ENCODE measurements around the gene ARR3. TPM values are rescaled to one million over a fixed set of nuclear protein-coding genes. Genes with fewer than 3 reads are reported as not detected.
"Not testable (repeated sequence)": the region's sequence is repeated elsewhere in the genome, so short reads cannot be mapped to it uniquely, and the experiment has no call there.

ARR3 gene
- total and polyA plus RNA-seq, 4 donors: 0.45 TPM; not detected in 3

DNA sequence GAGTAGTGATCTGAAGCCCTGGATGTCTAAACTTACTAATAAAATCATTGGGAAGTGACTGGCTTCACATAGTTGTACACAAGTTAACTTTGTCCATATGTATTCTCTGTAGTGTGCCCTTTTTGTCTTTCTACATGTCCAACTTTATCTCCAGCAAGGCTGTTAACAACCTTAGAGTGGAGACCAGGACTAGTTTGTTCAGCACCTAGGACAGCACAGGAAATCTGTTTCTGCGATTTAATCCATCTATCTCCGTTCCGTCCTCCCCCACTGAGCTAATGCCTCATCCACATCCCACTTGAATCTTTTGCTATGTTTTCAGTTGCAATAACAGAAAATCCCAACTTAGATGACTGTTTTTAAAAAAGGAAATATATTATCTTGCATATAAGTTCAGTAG, 3.4 kb upstream of the ARR3 start:
- H3K36me3 ChIP-seq (ENCODE audit: control insufficient read depth, insufficient read depth, low read length): no peaks in the 10 kb centered on the region
- H3K4me3 ChIP-seq (ENCODE audit: low read depth, low read length): no peak overlapping the region
- DNase-seq (ENCODE audit: low read depth in 4 of 6, low spot score in 6 of 6): no peak
- no peak overlapping the region for H3K27ac ChIP-seq (ENCODE audit: low read depth, low read length)
- no peaks in the 10 kb centered on the region for H3K9me3 ChIP-seq (ENCODE audit: control insufficient read depth, insufficient read depth, low read length)
- H3K4me1 ChIP-seq (ENCODE audit: control insufficient read depth, insufficient read depth, low read length): no peaks in the 10 kb centered on the region
- no CpG with 5 or more reads among the region's 3 CpGs for WGBS (ENCODE audit: insufficient coverage)
- peaks cover 4% of the 10 kb centered on the region for H3K27me3 ChIP-seq (ENCODE audit: control insufficient read depth, insufficient read depth, low read length)

DNA sequence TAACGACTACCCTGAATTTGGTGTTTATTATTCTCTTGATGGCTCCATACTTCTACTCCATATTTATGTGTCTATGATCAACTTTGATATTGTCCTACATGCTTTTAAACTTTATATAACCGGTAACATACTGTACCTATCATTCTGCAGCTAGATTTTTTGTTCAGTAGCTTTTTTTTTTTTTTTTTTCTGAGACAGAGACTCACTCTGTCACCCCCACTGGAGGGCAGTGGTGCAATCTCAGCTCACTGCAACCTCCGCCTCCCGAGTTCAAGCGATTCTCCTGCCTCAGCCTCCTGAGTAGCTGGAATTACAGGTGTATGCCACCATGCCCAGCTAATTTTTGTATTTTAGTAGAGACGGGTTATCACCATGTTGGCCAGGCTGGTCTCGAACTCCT, 5.9 kb downstream of the ARR3 start:
- not testable (repeated sequence) for H3K4me3 ChIP-seq (ENCODE audit: low read depth, low read length); H3K9me3 ChIP-seq (ENCODE audit: control insufficient read depth, insufficient read depth, low read length); H3K36me3 ChIP-seq (ENCODE audit: control insufficient read depth, insufficient read depth, low read length); H3K27ac ChIP-seq (ENCODE audit: low read depth, low read length); H3K27me3 ChIP-seq (ENCODE audit: control insufficient read depth, insufficient read depth, low read length); DNase-seq (ENCODE audit: low read depth in 4 of 6, low spot score in 6 of 6); H3K4me1 ChIP-seq (ENCODE audit: control insufficient read depth, insufficient read depth, low read length)
- WGBS (ENCODE audit: insufficient coverage): 84% methylated on average over 3 of the region's 7 CpGs

DNA sequence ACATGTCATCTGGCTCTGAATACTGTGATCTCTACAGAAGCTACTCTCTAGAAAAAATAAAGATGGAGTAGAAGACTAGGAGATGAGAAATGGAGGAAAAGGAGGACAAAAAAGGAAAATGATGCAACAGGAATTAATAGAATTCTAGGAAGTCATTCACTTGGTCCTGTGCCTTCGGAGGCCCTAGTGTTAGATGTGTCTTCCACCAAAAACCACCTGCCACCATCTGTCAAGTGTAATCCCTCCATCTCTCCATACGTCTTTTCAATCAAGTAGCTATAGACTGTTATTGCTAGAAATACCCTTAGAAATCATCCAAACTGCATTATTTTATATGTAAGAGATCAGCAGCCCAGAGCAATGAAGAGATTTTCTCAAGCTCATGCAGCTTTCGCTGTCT, 10.9 kb downstream of the ARR3 start:
- peaks cover 4% of the 10 kb centered on the region for H3K36me3 ChIP-seq (ENCODE audit: control insufficient read depth, insufficient read depth, low read length)
- WGBS (ENCODE audit: insufficient coverage): no CpG with 5 or more reads among the region's 3 CpGs
- H3K27me3 ChIP-seq (ENCODE audit: control insufficient read depth, insufficient read depth, low read length): no peaks in the 10 kb centered on the region
- no peak for DNase-seq (ENCODE audit: low read depth in 4 of 6, low spot score in 6 of 6)
- no peaks in the 10 kb centered on the region for H3K9me3 ChIP-seq (ENCODE audit: control insufficient read depth, insufficient read depth, low read length)
- H3K4me1 ChIP-seq (ENCODE audit: control insufficient read depth, insufficient read depth, low read length): no peaks in the 10 kb centered on the region
- no peak overlapping the region for H3K4me3 ChIP-seq (ENCODE audit: low read depth, low read length)
- no peak overlapping the region for H3K27ac ChIP-seq (ENCODE audit: low read depth, low read length)

DNA sequence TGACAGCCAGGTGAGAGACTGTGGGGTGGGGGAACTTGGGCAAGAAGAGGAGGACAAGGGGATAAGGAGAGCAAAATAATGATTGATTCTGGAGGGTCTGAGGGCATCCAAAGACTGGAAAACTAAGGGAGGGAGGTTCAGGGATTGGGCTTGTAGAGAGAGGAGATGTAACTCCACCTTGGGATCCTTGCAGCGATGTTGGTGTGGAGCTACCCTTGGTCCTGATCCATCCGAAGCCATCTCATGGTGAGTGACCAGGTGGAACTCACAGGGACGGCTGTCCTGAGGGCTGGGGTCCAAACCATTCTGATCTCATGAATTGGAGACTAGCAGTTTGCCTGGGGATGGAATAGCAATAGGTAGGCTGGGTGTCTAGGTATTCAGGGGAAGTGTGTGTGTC, 12.4 kb downstream of the ARR3 start:
- WGBS (ENCODE audit: insufficient coverage): 64% methylated on average over 3 of the region's 3 CpGs
- DNase-seq (ENCODE audit: low read depth in 4 of 6, low spot score in 6 of 6): no peak
- Histone ChIP-seq H3K27ac (ENCODE audit: low read depth, low read length) (no peak overlapping the region), H3K4me1 (ENCODE audit: control insufficient read depth, insufficient read depth, low read length) (no peaks in the 10 kb centered on the region), H3K27me3 (ENCODE audit: control insufficient read depth, insufficient read depth, low read length) (no peaks in the 10 kb centered on the region), H3K36me3 (ENCODE audit: control insufficient read depth, insufficient read depth, low read length) (peaks cover 4% of the 10 kb centered on the region), H3K4me3 (ENCODE audit: low read depth, low read length) (no peak overlapping the region), H3K9me3 (ENCODE audit: control insufficient read depth, insufficient read depth, low read length) (no peaks in the 10 kb centered on the region)

- no peaks in the 10 kb centered on the region for H3K27me3 ChIP-seq (ENCODE audit: control insufficient read depth, insufficient read depth, low read length)
- no peaks in the 10 kb centered on the region for H3K4me1 ChIP-seq (ENCODE audit: control insufficient read depth, insufficient read depth, low read length)
- H3K36me3 ChIP-seq (ENCODE audit: control insufficient read depth, insufficient read depth, low read length): peaks cover 4% of the 10 kb centered on the region
- 85% methylated on average over 21 of the region's 21 CpGs for WGBS (ENCODE audit: insufficient coverage)
- no peak within 1 kb of the TSS for H3K4me3 ChIP-seq (ENCODE audit: low read depth, low read length)
- no peak within 1 kb of the TSS for H3K27ac ChIP-seq (ENCODE audit: low read depth, low read length)
- H3K9me3 ChIP-seq (ENCODE audit: control insufficient read depth, insufficient read depth, low read length): no peaks in the 10 kb centered on the region
- DNase-seq (ENCODE audit: low read depth in 4 of 6, low spot score in 6 of 6): no peak
Measured at GRCh38 chrX:70281951-70282350, 13.8 kb downstream of the ARR3 start, which contains the start of gene RAB41. TSS of gene RAB41 (plus strand) at chrX:70282172. CDS start at chrX:70282218, 46 bp downstream.

- H3K27me3 ChIP-seq (ENCODE audit: control insufficient read depth, insufficient read depth, low read length): no peaks in the 10 kb centered on the region
Measured at GRCh38 chrX:70289168-70289792, 21.1 kb downstream of the ARR3 start.

DNA sequence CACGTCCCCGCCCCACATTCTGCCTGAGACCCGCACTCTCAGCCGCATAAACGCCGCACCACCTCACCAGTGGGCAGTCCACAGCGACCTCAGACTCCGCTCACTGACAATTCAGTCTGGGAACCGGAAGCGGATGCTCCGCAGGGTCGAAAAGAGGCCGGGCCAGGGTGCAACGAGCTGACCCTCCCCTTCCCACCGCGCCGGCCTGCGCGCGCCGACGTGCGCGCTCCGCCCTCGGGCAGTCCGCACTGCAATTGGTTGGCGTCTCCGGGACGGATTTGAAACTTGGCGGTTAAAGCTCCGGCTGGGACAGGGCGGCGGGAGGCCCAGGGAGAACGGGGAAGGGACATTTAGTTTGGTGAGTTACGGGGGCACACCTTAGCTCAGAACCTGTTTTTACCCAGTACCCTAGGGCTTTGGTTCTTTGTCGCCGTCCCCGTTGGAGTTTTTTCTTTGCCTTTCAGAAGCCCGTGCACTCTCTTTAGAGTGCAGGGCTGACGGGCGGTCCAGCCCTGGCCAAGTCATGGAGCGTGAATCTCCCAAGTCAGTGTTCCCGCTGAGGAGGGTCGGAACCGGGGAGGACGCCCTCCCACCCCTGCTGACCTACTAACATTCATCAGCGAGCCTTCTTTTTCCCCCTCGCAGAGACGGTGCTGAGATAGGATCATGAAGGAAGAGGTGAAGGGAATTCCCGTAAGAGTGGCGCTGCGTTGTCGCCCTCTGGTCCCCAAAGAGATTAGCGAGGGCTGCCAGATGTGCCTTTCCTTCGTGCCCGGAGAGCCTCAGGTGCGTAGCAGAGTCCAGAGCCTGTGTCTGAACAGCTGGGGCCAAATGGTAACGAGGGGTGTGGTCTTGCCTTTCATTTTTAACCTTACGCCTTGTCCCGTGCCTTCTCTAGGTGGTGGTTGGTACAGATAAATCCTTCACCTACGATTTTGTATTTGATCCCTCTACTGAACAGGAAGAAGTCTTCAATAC, 21.9 kb downstream of the ARR3 start, which contains the start of the genes KIF4A and PDZD11:
Gene KIF4A (plus strand): TSS at position 312 of the 978 bp plus-strand sequence. CDS start 355 bp downstream, at position 667.
Gene PDZD11 (minus strand): TSS at position 135 of the 978 bp plus-strand sequence. CDS start 586 bp downstream, outside the sequence.
- Histone ChIP-seq H3K4me1 (ENCODE audit: control insufficient read depth, insufficient read depth, low read length) (peaks cover 5% of the 10 kb centered on the region), H3K27me3 (ENCODE audit: control insufficient read depth, insufficient read depth, low read length) (no peaks in the 10 kb centered on the region), H3K36me3 (ENCODE audit: control insufficient read depth, insufficient read depth, low read length) (no peaks in the 10 kb centered on the region), H3K27ac (ENCODE audit: low read depth, low read length) (no peak within 1 kb of the TSS), H3K4me3 (ENCODE audit: low read depth, low read length) (peak within 1 kb of the TSS; percentile 61), H3K9me3 (ENCODE audit: control insufficient read depth, insufficient read depth, low read length) (no peaks in the 10 kb centered on the region)
- WGBS (ENCODE audit: insufficient coverage): 16% methylated on average over 47 of the region's 62 CpGs
- DNase-seq (ENCODE audit: low read depth in 4 of 6, low spot score in 6 of 6): peak; percentile 33 to 92 (median 64)

More at GRCh38 chrX:70289168-70289792, 21.1 kb downstream of the ARR3 start:
- DNase-seq (ENCODE audit: low read depth in 4 of 6, low spot score in 6 of 6): no peak
- H3K36me3 ChIP-seq (ENCODE audit: control insufficient read depth, insufficient read depth, low read length): no peaks in the 10 kb centered on the region
- H3K4me3 ChIP-seq (ENCODE audit: low read depth, low read length): peak overlapping the region; percentile 61
- H3K27ac ChIP-seq (ENCODE audit: low read depth, low read length): no peak overlapping the region
- 80% methylated on average over 5 of the region's 11 CpGs for WGBS (ENCODE audit: insufficient coverage)
- no peaks in the 10 kb centered on the region for H3K9me3 ChIP-seq (ENCODE audit: control insufficient read depth, insufficient read depth, low read length)
- H3K4me1 ChIP-seq (ENCODE audit: control insufficient read depth, insufficient read depth, low read length): peaks cover 5% of the 10 kb centered on the region

DNA sequence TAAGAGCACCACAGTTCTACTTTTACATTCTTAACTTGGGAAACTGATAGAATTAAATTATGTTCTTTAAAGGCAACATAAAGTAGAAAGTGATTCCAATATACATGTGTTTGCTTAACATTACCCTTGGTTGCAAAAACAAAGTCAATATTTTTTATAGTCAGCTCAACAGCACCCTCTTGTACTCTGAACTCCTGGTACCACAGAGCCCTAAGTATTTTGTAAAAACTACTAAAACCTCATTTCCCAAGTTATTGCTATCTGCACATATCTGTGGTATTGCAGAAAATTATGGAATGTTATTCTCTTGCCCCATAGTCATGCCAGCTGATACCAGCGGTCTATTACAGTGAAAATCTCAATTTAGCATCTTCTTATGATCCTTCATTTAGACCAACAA, 24.7 kb downstream of the ARR3 start:
- Histone ChIP-seq H3K36me3 (ENCODE audit: control insufficient read depth, insufficient read depth, low read length) (no peaks in the 10 kb centered on the region), H3K4me3 (ENCODE audit: low read depth, low read length) (no peak overlapping the region), H3K27ac (ENCODE audit: low read depth, low read length) (no peak overlapping the region), H3K4me1 (ENCODE audit: control insufficient read depth, insufficient read depth, low read length) (peaks cover 5% of the 10 kb centered on the region), H3K27me3 (ENCODE audit: control insufficient read depth, insufficient read depth, low read length) (no peaks in the 10 kb centered on the region), H3K9me3 (ENCODE audit: control insufficient read depth, insufficient read depth, low read length) (no peaks in the 10 kb centered on the region)
- no CpG with 5 or more reads among the region's 1 CpG for WGBS (ENCODE audit: insufficient coverage)
- no peak for DNase-seq (ENCODE audit: low read depth in 4 of 6, low spot score in 6 of 6)

DNA sequence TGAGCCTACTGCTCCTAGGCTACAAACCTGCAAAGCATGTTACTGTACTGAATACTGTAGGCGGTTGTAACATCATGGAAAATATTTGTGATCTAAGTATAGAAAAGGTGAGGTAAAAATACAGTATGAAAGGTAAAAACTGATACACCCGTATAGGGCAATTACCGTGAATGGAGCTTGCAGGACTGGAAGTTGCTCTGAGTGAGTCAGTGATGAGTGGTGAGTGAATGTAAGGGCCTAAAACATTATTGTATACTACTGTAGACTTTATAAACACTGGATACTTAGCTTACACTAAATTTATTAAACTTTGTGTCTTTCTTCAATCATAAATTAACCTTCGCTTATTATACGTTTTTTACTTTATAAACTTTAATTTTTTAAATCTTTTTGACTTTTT, 25.5 kb downstream of the ARR3 start:
- H3K27ac ChIP-seq (ENCODE audit: low read depth, low read length): no peak overlapping the region
- H3K9me3 ChIP-seq (ENCODE audit: control insufficient read depth, insufficient read depth, low read length): no peaks in the 10 kb centered on the region
- no peak for DNase-seq (ENCODE audit: low read depth in 4 of 6, low spot score in 6 of 6)
- H3K4me3 ChIP-seq (ENCODE audit: low read depth, low read length): no peak overlapping the region
- H3K27me3 ChIP-seq (ENCODE audit: control insufficient read depth, insufficient read depth, low read length): no peaks in the 10 kb centered on the region
- peaks cover 5% of the 10 kb centered on the region for H3K4me1 ChIP-seq (ENCODE audit: control insufficient read depth, insufficient read depth, low read length)
- no peaks in the 10 kb centered on the region for H3K36me3 ChIP-seq (ENCODE audit: control insufficient read depth, insufficient read depth, low read length)
- WGBS (ENCODE audit: insufficient coverage): 67% methylated on average over 1 of the region's 5 CpGs

All from spinal cord (tissue), 10 donors.